CD14-positive monocyte (primary cell): ENCODE measurements around the gene C11orf91. TPM values are rescaled to one million over a fixed set of nuclear protein-coding genes. Genes with fewer than 3 reads are reported as not detected.

ENCODE experiments used
- DNase-seq, 3 donors: peaks; one replicate each; pipeline ENCODE4 v3.0.0-alpha.2; 2011 to 2022
- H2AFZ ChIP-seq: 2 replicates; pipeline ENCODE4 v1.6.0; 2012; ENCODE audit warnings: mild to moderate bottlenecking, low read depth, low read length, inconsistent platforms; ENCODE audit not compliant: insufficient read depth, poor library complexity, severe bottlenecking
- H3K27ac ChIP-seq, 2 donors: 1 replicate in 1 of 2; 2 replicates in 1 of 2; pipeline ENCODE4 v1.5.1; 2012 to 2013; ENCODE audit warnings: low read length in 2 of 2, control low read depth in 1 of 2, inconsistent platforms in 1 of 2, low read depth in 1 of 2, mild to moderate bottlenecking in 1 of 2
- H3K27me3 ChIP-seq, 2 donors: one replicate each; pipeline versions ENCODE4 v1.6.0 to v1.6.1; 2011 to 2013; ENCODE audit warnings: low read length in 2 of 2; ENCODE audit not compliant: control insufficient read depth in 2 of 2, insufficient read depth in 2 of 2
- H3K36me3 ChIP-seq, 2 donors: replicated peaks in 1 of 2; 1 replicate in 1 of 2; 2 replicates in 1 of 2; pipeline versions ENCODE4 v1.5.1 to v1.6.1; 2012 to 2013; ENCODE audit warnings: low read length in 2 of 2, control low read depth in 1 of 2, inconsistent platforms in 1 of 2, mild to moderate bottlenecking in 1 of 2; ENCODE audit not compliant: insufficient read depth in 2 of 2, control insufficient read depth in 1 of 2
- H3K4me1 ChIP-seq, 2 donors: 1 replicate in 1 of 2; 2 replicates in 1 of 2; pipeline versions ENCODE4 v1.5.1 to v1.6.1; 2012 to 2013; ENCODE audit warnings: low read length in 2 of 2, control low read depth in 1 of 2, inconsistent platforms in 1 of 2, mild to moderate bottlenecking in 1 of 2, moderate library complexity in 1 of 2; ENCODE audit not compliant: insufficient read depth in 2 of 2, control insufficient read depth in 1 of 2
- H3K4me2 ChIP-seq: replicated peaks from 2 replicates; pipeline ENCODE3; 2012; ENCODE audit warnings: low read length, moderate library complexity, mild to moderate bottlenecking; ENCODE audit not compliant: poor library complexity, severe bottlenecking; ENCODE audit errors: extremely low read depth
- H3K4me3 ChIP-seq, 3 experiments: fragments of 200-600 bp in 1 of 3; sonication (generic) in 1 of 3; replicated peaks in 1 of 3; 1 replicate in 2 of 3; 2 replicates in 1 of 3; pipeline ENCODE4 v1.5.1; 2011 to 2013; ENCODE audit warnings: low read length in 3 of 3, mild to moderate bottlenecking in 3 of 3, control low read depth in 2 of 3, low read depth in 2 of 3, inconsistent platforms in 1 of 3, moderate library complexity in 1 of 3
- H3K79me2 ChIP-seq: 2 replicates; pipeline ENCODE4 v1.6.0; 2012; ENCODE audit warnings: mild to moderate bottlenecking, control low read depth, inconsistent platforms, low read length, moderate library complexity; ENCODE audit not compliant: insufficient read depth
- H3K9ac ChIP-seq: 2 replicates; pipeline ENCODE4 v1.6.0; 2017; ENCODE audit warnings: low read length, mild to moderate bottlenecking; ENCODE audit not compliant: insufficient read depth, poor library complexity, severe bottlenecking
- H3K9me3 ChIP-seq, 2 donors: replicated peaks in 1 of 2; 1 replicate in 1 of 2; 2 replicates in 1 of 2; pipeline versions ENCODE4 v1.5.1 to v1.6.1; 2012 to 2013; ENCODE audit warnings: low read length in 2 of 2, control low read depth in 1 of 2; ENCODE audit not compliant: control insufficient read depth in 1 of 2, insufficient read depth in 1 of 2
- H4K20me1 ChIP-seq: 2 replicates; pipeline ENCODE4 v1.6.0; 2012; ENCODE audit warnings: mild to moderate bottlenecking, low read length, control low read depth, moderate library complexity; ENCODE audit not compliant: insufficient read depth
- H3K27ac Mint-ChIP-seq, 7 donors: one replicate each; pipeline ENCODE4 v1.8.0; 2020; ENCODE audit warnings: mild to moderate bottlenecking in 7 of 7, mixed read lengths in 7 of 7, moderate library complexity in 6 of 7, inconsistent platforms in 2 of 7
- H3K27me3 Mint-ChIP-seq, 3 donors: one replicate each; pipeline ENCODE4 v1.8.0; 2021 to 2022; ENCODE audit warnings: low read depth in 3 of 3, mild to moderate bottlenecking in 3 of 3, mixed read lengths in 3 of 3, moderate library complexity in 3 of 3, inconsistent platforms in 1 of 3
- H3K36me3 Mint-ChIP-seq, 2 donors: one replicate each; pipeline ENCODE4 v1.8.0; 2020; ENCODE audit warnings: mixed read lengths in 2 of 2, inconsistent platforms in 1 of 2, mild to moderate bottlenecking in 1 of 2
- H3K4me1 Mint-ChIP-seq: one replicate; pipeline ENCODE4 v1.8.0; 2020; ENCODE audit warnings: mild to moderate bottlenecking, mixed read lengths
- H3K4me3 Mint-ChIP-seq, 2 donors: one replicate each; pipeline ENCODE4 v1.8.0; 2020; ENCODE audit warnings: mild to moderate bottlenecking in 2 of 2, mixed read lengths in 2 of 2, moderate library complexity in 1 of 2
- H3K9me3 Mint-ChIP-seq, 7 donors: one replicate each; pipeline ENCODE4 v1.8.0; 2020 to 2022; ENCODE audit warnings: mixed read lengths in 7 of 7, mild to moderate bottlenecking in 6 of 7, moderate library complexity in 6 of 7, inconsistent platforms in 2 of 7
- CTCF ChIP-seq: fragments of 200-600 bp; IDR thresholded peaks from one replicate; pipeline ENCODE4 v1.8.0; 2022; ENCODE audit warnings: antibody characterized with exemption, mild to moderate bottlenecking
- WGBS: methylation state at CpG from one replicate; pipeline ENCODE4 v1.1.5; 2013; ENCODE audit warnings: missing lambda C conversion rate; ENCODE audit not compliant: insufficient coverage; 5-methylcytosine and 5-hydroxymethylcytosine counted together
- intact Hi-C, 2 donors: fragments of 100-400 bp; cut with micrococcal nuclease; formaldehyde crosslinking; loops; one replicate each; pipeline versions ENCODE4 v1.15.0 to v1.15.1; 2023
- polyA plus RNA-seq, 3 donors: library from polyadenylated mRNA; depleted of rRNA in 1 of 3; unstranded in 2 of 3; stranded (reverse) in 1 of 3; fragments of 300-500 nt in 2 of 3; fragments of >200 nt in 1 of 3; fragmentation: Illumina TruSeq in 2 of 3; gene quantifications; 1 replicate in 2 of 3; 2 replicates in 1 of 3; pipeline ENCODE4 v1.2.3, GENCODE V29; 2012 to 2021

Gene C11orf91
- polyA plus RNA-seq, 3 donors, result not detected

- Mint-ChIP-seq H3K4me3 (no peak overlapping the region), H3K36me3 (no peaks in the 10 kb centered on the region), H3K27ac (no peak overlapping the region), H3K27me3 (peaks cover 0 to 3% (median 0%) of the 10 kb centered on the region in 3 donors), H3K9me3 (peaks cover 0 to 8% (median 4%) of the 10 kb centered on the region in 7 donors), H3K4me1 (no peaks in the 10 kb centered on the region)
- H2AFZ ChIP-seq, result no peak overlapping the region
- H3K27me3 ChIP-seq, result no peaks in the 10 kb centered on the region
- no peak overlapping the region for H3K4me3 ChIP-seq
- no peak for DNase-seq
- no peak overlapping the region for H3K4me2 ChIP-seq
- no peaks in the 10 kb centered on the region for H3K36me3 ChIP-seq
- H3K27ac ChIP-seq, result no peak overlapping the region
- intact Hi-C loops, result loop anchor here in 1 of 2 donors (10.0 kb wide), 1 partner anchor 325 kb away; no protein-coding TSS in a partner anchor
- TF ChIP-seq CTCF, result no peak
- no peak overlapping the region for H3K9ac ChIP-seq
- no peaks in the 10 kb centered on the region for H3K79me2 ChIP-seq
- no peaks in the 10 kb centered on the region for H3K4me1 ChIP-seq
- 100% methylated on average over 8 of the region's 8 CpGs for WGBS
- no peaks in the 10 kb centered on the region for H4K20me1 ChIP-seq
- H3K9me3 ChIP-seq, result peaks cover 0 to 3% of the 10 kb centered on the region in 2 donors
Observed at GRCh38 chr11:33689501-33689900, 11.1 kb downstream of the C11orf91 start.

GRCh38 chr11:33689085-33689484 is 11.5 kb downstream of the C11orf91 start:
- Mint-ChIP-seq H3K27me3 (peaks cover 0 to 3% (median 1%) of the 10 kb centered on the region in 3 donors), H3K9me3 (peaks cover 0 to 8% (median 4%) of the 10 kb centered on the region in 7 donors), H3K27ac (no peak overlapping the region), H3K4me1 (no peaks in the 10 kb centered on the region), H3K36me3 (no peaks in the 10 kb centered on the region), H3K4me3 (no peak overlapping the region)
- Histone ChIP-seq H3K4me3 (no peak overlapping the region), H3K27me3 (no peaks in the 10 kb centered on the region), H3K9ac (no peak overlapping the region), H3K36me3 (no peaks in the 10 kb centered on the region), H2AFZ (no peak overlapping the region), H4K20me1 (no peaks in the 10 kb centered on the region), H3K9me3 (peaks cover 0 to 3% of the 10 kb centered on the region in 2 donors), H3K4me2 (no peak overlapping the region), H3K79me2 (no peaks in the 10 kb centered on the region), H3K27ac (no peak overlapping the region), H3K4me1 (no peaks in the 10 kb centered on the region)
- TF ChIP-seq CTCF, result no peak
- intact Hi-C loops, result loop anchor here in 1 of 2 donors (10.0 kb wide), 1 partner anchor 324 kb away; no protein-coding TSS in a partner anchor
- DNase-seq, result no peak
- no CpG with 5 or more reads among the region's 4 CpGs for WGBS
